PC-9 (cell line): ENCODE results near the gene LIMA1. TPM values are rescaled to one million over a fixed set of nuclear protein-coding genes. Genes with fewer than 3 reads are reported as not detected.
"Not testable (repeated sequence)": the region's sequence is repeated elsewhere in the genome, so short reads cannot be mapped to it uniquely, and the experiment has no call there.

Source experiments
- BruUV-seq: library from RNA; stranded (reverse); fragments of 400-500 nt; replicated peaks from 2 replicates; lab custom pipeline; 2021; lab: Mats Ljungman, UMichigan
- CTCF ChIA-PET: fragments of 300-600 bp; sonication (Branson Sonifier 250); formaldehyde crosslinking; loops from one replicate; lab custom pipeline; 2022; ENCODE audit warnings: antibody characterized with exemption; lab: Charles Lee
- POLR2A ChIA-PET: fragments of 300-600 bp; sonication (Branson Sonifier 250); formaldehyde crosslinking; loops from one replicate; lab custom pipeline; 2022; ENCODE audit warnings: antibody characterized with exemption; ENCODE audit not compliant: unreplicated experiment; lab: Charles Lee
- DNase-seq, 2 experiments: peaks; one replicate each; pipeline versions ENCODE4 v3.0.0 to v3.0.0-alpha.2; 2015 to 2022; ENCODE audit warnings: mixed read lengths in 1 of 2
- H2AFZ ChIP-seq: fragments of 200-600 bp; sonication (generic); 2 replicates; pipeline ENCODE4 v1.8.1; 2017; ENCODE audit warnings: antibody characterized with exemption
- H3F3A ChIP-seq: fragments of 200-600 bp; sonication (generic); 2 replicates; pipeline ENCODE4 v1.8.1; 2017; ENCODE audit warnings: antibody characterized with exemption, mild to moderate bottlenecking, low read depth; ENCODE audit not compliant: insufficient read depth
- H3K27ac ChIP-seq: fragments of 200-600 bp; sonication (generic); 2 replicates; pipeline ENCODE4 v1.6.1; 2016; ENCODE audit warnings: mixed run types
- H3K27me3 ChIP-seq: fragments of 200-600 bp; sonication (generic); 2 replicates; pipeline ENCODE4 v1.6.1; 2016; ENCODE audit warnings: low read depth, mixed run types; ENCODE audit not compliant: insufficient read depth
- H3K36me3 ChIP-seq: fragments of 200-600 bp; sonication (generic); 2 replicates; pipeline ENCODE4 v1.6.1; 2016; ENCODE audit warnings: low read depth, mixed run types
- H3K4me1 ChIP-seq: fragments of 200-600 bp; sonication (generic); replicated peaks from 2 replicates; pipeline ENCODE4 v1.6.1; 2016; ENCODE audit warnings: mixed run types; ENCODE audit not compliant: insufficient read depth
- H3K4me2 ChIP-seq: fragments of 200-600 bp; sonication (generic); 2 replicates; pipeline ENCODE4 v1.6.1; 2017; ENCODE audit warnings: mixed run types
- H3K4me3 ChIP-seq: fragments of 200-600 bp; sonication (generic); 2 replicates; pipeline ENCODE4 v1.6.1; 2016; ENCODE audit warnings: mixed run types
- H3K79me2 ChIP-seq: fragments of 200-600 bp; sonication (generic); 2 replicates; pipeline ENCODE4 v1.6.1; 2017; ENCODE audit warnings: low read depth, mixed run types
- H3K9me2 ChIP-seq: fragments of 200-600 bp; sonication (generic); 2 replicates; pipeline ENCODE4 v1.8.1; 2017; ENCODE audit warnings: mild to moderate bottlenecking; ENCODE audit not compliant: insufficient read depth
- H3K9me3 ChIP-seq: fragments of 200-600 bp; sonication (generic); 2 replicates; pipeline ENCODE4 v1.8.1; 2016; ENCODE audit warnings: low read depth; ENCODE audit not compliant: insufficient read depth
- H4K20me1 ChIP-seq: fragments of 200-600 bp; sonication (generic); 2 replicates; pipeline ENCODE4 v1.8.1; 2017; ENCODE audit not compliant: insufficient read depth
- EZH2 ChIP-seq: fragments of 200-600 bp; sonication (generic); IDR thresholded peaks from 2 replicates; pipeline ENCODE4 v1.8.0; 2017; ENCODE audit warnings: antibody characterized with exemption, low read depth
- intact Hi-C: fragments of 100-400 bp; cut with micrococcal nuclease; formaldehyde crosslinking; loops from one replicate; pipeline ENCODE4 v1.10.0; 2022; ENCODE audit not compliant: unreplicated experiment
- total RNA-seq: library from RNA; stranded (reverse); gene quantifications from 2 replicates; pipeline ENCODE4 v1.2.3, GENCODE V29; 2021
- TF ChIP-seq, protein P1 (sequence below): fragments of 200-600 bp; sonication (generic); conservative IDR thresholded peaks from 2 replicates; pipeline ENCODE4 v1.6.1; 2017; ENCODE audit warnings: mixed run types, antibody characterized with exemption, mild to moderate bottlenecking, moderate library complexity

Gene LIMA1
- total RNA-seq, 1 experiment from 2014 or later = 98.6 TPM

DNA sequence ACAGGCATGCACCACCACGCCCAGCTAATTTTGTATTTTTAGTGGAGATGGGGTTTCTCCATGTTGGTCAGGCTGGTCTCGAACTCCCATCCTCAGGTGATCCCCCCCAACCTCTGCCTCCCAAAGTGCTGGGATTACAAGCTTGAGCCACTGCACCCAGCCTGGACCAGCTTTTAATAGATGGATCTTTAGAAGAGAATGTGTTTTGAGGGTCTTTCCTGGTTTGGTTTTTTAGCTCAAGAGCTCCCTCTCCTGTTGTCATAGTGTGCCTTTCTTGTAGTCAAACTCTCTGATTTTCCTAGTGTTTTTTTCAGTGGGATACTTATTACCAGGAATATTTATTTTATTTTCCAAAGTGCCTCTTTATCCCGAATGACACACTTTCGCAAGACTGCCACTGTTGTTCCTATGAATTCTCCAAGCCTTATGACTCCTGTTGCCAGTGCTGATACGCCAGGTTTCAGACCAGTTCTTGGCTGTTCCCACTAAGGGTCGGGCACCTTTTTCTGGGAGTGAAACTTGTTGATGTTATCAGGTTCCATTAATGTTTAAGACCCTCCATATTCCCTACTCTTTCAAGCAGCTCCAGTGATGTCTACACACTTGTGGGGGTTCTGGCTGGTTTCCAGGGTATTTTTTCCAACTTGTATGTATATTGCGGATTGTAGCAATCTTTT is 31.5 kb upstream of the LIMA1 start:
- no peak overlapping the region for H3K4me3 ChIP-seq
- BruUV-seq = no TSS peak
- no peaks in the 10 kb centered on the region for H3K79me2 ChIP-seq
- intact Hi-C loops = loop anchor here (1.0 to 5.0 kb wide), 5 partner anchors 72 to 226 kb away; no protein-coding TSS in a partner anchor
- no peak overlapping the region for H2AFZ ChIP-seq
- peaks cover 11% of the 10 kb centered on the region for H3K4me1 ChIP-seq
- H3K4me2 ChIP-seq = no peak overlapping the region
- H3F3A ChIP-seq = peaks cover 13% of the 10 kb centered on the region; the same call in 1 of the 2 replicates
- TF ChIP-seq, protein P1, sequence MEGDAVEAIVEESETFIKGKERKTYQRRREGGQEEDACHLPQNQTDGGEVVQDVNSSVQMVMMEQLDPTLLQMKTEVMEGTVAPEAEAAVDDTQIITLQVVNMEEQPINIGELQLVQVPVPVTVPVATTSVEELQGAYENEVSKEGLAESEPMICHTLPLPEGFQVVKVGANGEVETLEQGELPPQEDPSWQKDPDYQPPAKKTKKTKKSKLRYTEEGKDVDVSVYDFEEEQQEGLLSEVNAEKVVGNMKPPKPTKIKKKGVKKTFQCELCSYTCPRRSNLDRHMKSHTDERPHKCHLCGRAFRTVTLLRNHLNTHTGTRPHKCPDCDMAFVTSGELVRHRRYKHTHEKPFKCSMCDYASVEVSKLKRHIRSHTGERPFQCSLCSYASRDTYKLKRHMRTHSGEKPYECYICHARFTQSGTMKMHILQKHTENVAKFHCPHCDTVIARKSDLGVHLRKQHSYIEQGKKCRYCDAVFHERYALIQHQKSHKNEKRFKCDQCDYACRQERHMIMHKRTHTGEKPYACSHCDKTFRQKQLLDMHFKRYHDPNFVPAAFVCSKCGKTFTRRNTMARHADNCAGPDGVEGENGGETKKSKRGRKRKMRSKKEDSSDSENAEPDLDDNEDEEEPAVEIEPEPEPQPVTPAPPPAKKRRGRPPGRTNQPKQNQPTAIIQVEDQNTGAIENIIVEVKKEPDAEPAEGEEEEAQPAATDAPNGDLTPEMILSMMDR = peak; percentile 87
- no peak for TF ChIP-seq EZH2
- H3K9me2 ChIP-seq = no peaks in the 10 kb centered on the region
- ChIA-PET CTCF (interaction anchor here (0.8 to 1.1 kb wide), 5 partner anchors 28 to 240 kb away, joined by 3 to 12 read pairs (median 3); partner anchors contain the start of genes COX14, LIMA1 and SMARCD1), POLR2A (no interaction called here)
- DNase-seq = peak in 1 of 2 experiments; percentile 17
- H3K27ac ChIP-seq = no peak overlapping the region
- H3K36me3 ChIP-seq = no peaks in the 10 kb centered on the region
- H3K9me3 ChIP-seq = no peaks in the 10 kb centered on the region; the same call in 1 of the 2 replicates
- no peaks in the 10 kb centered on the region for H3K27me3 ChIP-seq
- no peaks in the 10 kb centered on the region for H4K20me1 ChIP-seq

DNA sequence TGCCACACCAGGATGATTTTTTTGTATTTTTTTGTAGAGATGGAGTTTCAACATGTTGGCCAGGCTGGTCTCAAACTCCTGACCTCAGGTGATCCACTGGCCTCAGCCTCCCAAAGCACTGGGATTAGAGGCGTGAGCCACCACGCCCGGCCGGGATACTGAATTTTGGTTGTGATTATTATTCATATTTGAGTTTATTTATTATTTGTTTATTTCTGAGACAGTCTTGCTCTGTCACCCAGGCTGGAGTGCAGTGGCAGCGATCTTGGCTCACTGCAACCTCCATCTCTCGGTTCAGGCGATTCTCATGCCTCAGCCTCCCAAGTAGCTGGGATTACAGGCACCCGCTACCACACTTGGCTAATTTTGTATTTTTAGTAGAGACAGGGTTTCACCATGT is 30.7 kb upstream of the LIMA1 start:
- H2AFZ ChIP-seq, H3K36me3 ChIP-seq, POLR2A ChIA-PET, DNase-seq, BruUV-seq, H3K9me3 ChIP-seq, H4K20me1 ChIP-seq, H3K4me3 ChIP-seq, H3K9me2 ChIP-seq, H3K27me3 ChIP-seq, H3K79me2 ChIP-seq, H3K4me2 ChIP-seq: not testable (repeated sequence)
- Histone ChIP-seq H3K4me1 (peaks cover 11% of the 10 kb centered on the region), H3K27ac (peak overlapping the region; percentile 43; the same call in 1 of the 2 replicates), H3F3A (peaks cover 13% of the 10 kb centered on the region; the same call in 1 of the 2 replicates)
- CTCF ChIA-PET = interaction anchor here (0.7 to 1.1 kb wide), 4 partner anchors 31 to 240 kb away, joined by 3 to 4 read pairs (median 3); partner anchors contain the start of genes COX14 and LIMA1
- intact Hi-C loops = loop anchor here (1.0 to 5.0 kb wide), 5 partner anchors 72 to 226 kb away; no protein-coding TSS in a partner anchor

DNA sequence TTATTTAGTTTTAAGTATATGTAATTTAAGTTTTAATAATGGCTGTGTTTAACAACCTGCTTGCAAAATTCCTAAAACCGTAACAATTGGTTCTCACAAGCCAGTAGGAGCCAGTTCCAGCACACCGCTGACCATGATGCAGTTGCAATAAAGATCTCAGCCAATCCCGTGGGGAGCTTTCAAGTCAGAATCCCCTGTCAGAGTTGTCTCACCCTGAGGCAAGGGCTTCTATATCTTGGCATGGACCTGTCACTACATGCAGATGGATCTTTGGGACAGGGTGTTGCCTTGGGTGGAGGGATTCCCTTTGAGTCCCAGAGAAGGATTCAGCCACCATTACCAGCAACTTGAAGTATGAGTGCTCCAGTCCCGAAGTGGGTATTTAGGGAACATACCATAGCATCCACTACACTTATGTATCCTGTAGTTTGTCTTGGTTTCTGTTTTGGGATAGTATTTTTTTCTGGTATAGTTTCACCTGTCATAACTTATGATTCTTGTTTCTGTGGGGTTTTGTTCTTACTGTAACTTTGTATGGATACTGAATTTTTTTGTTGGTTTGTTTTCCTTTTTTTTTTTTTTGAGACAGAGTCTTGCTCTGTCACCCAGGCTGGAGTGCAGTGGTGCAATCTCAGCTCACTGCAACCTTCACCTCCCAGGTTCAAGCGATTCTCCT is 30.1 kb upstream of the LIMA1 start:
- no TSS peak for BruUV-seq
- Histone ChIP-seq H3K4me1 (peaks cover 11% of the 10 kb centered on the region), H3K79me2 (no peaks in the 10 kb centered on the region), H2AFZ (no peak overlapping the region), H3K36me3 (no peaks in the 10 kb centered on the region), H3K4me2 (no peak overlapping the region), H3K4me3 (no peak overlapping the region), H3K27me3 (no peaks in the 10 kb centered on the region), H3F3A (peaks cover 13% of the 10 kb centered on the region; the same call in 1 of the 2 replicates), H3K27ac (peak overlapping the region; percentile 43; the same call in 1 of the 2 replicates), H4K20me1 (no peaks in the 10 kb centered on the region), H3K9me2 (no peaks in the 10 kb centered on the region), H3K9me3 (no peaks in the 10 kb centered on the region; the same call in 1 of the 2 replicates)
- DNase-seq = no peak
- intact Hi-C loops = loop anchor here (5.0 kb wide), 3 partner anchors 71 to 111 kb away; no protein-coding TSS in a partner anchor
- CTCF ChIA-PET = no interaction called here
- TF ChIP-seq, protein P1 = no peak
- TF ChIP-seq EZH2 = no peak
- POLR2A ChIA-PET = interaction anchor here (0.6 kb wide), 1 partner anchor 123 kb away, joined by 7 read pairs; no protein-coding TSS in a partner anchor

DNA sequence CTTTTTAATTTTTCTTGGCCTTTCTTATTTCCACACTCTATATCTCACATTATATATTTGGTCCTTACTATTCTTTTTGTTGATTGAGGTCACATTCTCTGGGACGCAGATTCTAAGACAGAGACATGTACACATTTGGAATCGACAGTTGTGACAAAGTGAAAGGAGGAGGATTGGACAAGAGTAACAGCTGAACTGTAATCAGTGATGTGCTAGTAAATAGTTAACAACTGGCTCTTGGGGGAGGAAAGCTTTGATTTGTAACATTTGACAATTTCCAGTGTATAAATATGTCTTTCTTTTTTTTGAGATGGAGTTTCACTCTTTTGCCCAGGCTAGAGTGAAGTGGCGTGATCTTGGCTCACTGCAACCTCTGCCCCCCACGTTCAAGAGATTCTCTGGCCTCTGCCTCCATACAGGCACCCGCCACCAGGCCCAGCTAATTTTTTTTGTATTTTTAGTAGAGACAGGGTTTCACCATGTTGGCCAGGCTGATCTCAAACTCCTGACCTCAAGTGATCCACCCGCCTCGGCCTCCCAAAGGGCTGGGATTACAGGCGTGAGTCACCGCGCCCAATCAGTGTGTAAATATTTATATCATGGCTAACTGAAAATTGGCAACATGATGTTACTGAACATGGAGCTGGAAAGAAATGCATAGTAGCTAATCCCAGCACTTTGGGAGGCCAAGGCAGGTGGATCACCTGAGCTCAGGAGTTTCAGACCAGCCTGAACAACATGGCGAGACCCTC is 28.7 kb upstream of the LIMA1 start:
- POLR2A ChIA-PET, H2AFZ ChIP-seq, H3K4me3 ChIP-seq, H3K9me3 ChIP-seq, H3K9me2 ChIP-seq, H4K20me1 ChIP-seq, H3K27me3 ChIP-seq, H3K79me2 ChIP-seq, H3K4me2 ChIP-seq, H3K36me3 ChIP-seq, H3K27ac ChIP-seq, DNase-seq, CTCF ChIA-PET, BruUV-seq: not testable (repeated sequence)
- H3F3A ChIP-seq = peaks cover 13% of the 10 kb centered on the region; the same call in 1 of the 2 replicates
- H3K4me1 ChIP-seq = peaks cover 11% of the 10 kb centered on the region
- intact Hi-C loops = loop anchor here (5.0 kb wide), 3 partner anchors 70 to 110 kb away; no protein-coding TSS in a partner anchor
